ENCODE results near the gene KCNMA1. TPM values are rescaled to one million over a fixed set of nuclear protein-coding genes. Genes with fewer than 3 reads are reported as not detected.

KCNMA1 gene
- total RNA-seq, 1 experiment from 2014 or later, result 0.70 TPM

GRCh38 chr10:77091597-77092165, 545.9 kb downstream of the KCNMA1 start:
- POLR2A ChIA-PET (ENCODE audit: unreplicated experiment), result no interaction called here
- no peaks in the 10 kb centered on the region for H4K20me1 ChIP-seq (ENCODE audit: insufficient read depth)
- no peak overlapping the region for H3K4me2 ChIP-seq
- no peak overlapping the region for H3K4me3 ChIP-seq
- no peaks in the 10 kb centered on the region for H3F3A ChIP-seq (ENCODE audit: insufficient read depth, low read depth)
- no peaks in the 10 kb centered on the region for H3K79me2 ChIP-seq (ENCODE audit: low read depth)
- no peaks in the 10 kb centered on the region for H3K4me1 ChIP-seq (replicated peaks; ENCODE audit: insufficient read depth)
- no peak overlapping the region for H3K27ac ChIP-seq
- DNase-seq, result no peak
- H2AFZ ChIP-seq, result no peak overlapping the region
- H3K36me3 ChIP-seq (ENCODE audit: low read depth), result no peaks in the 10 kb centered on the region
- no peaks in the 10 kb centered on the region for H3K9me3 ChIP-seq (ENCODE audit: insufficient read depth, low read depth)
- intact Hi-C loops (cut with micrococcal nuclease; ENCODE audit: unreplicated experiment), result no loop called here
- TF ChIP-seq CTCF (conservative IDR thresholded peaks at IDR 0.05), result no peak
- no peak for TF ChIP-seq EZH2 (IDR thresholded peaks at IDR 0.05; ENCODE audit: low read depth)
- H3K27me3 ChIP-seq (ENCODE audit: insufficient read depth, low read depth), result peaks cover 15% of the 10 kb centered on the region; the same call in 1 of the 2 replicates
- no TSS peak for BruUV-seq (replicated peaks)
- CTCF ChIA-PET, result no interaction called here
- no peaks in the 10 kb centered on the region for H3K9me2 ChIP-seq (ENCODE audit: insufficient read depth)

GRCh38 chr10:77090381-77091356, 546.9 kb downstream of the KCNMA1 start:
- intact Hi-C loops (cut with micrococcal nuclease; ENCODE audit: unreplicated experiment), result no loop called here
- POLR2A ChIA-PET (ENCODE audit: unreplicated experiment), result no interaction called here
- no peak overlapping the region for H3K4me3 ChIP-seq

DNA sequence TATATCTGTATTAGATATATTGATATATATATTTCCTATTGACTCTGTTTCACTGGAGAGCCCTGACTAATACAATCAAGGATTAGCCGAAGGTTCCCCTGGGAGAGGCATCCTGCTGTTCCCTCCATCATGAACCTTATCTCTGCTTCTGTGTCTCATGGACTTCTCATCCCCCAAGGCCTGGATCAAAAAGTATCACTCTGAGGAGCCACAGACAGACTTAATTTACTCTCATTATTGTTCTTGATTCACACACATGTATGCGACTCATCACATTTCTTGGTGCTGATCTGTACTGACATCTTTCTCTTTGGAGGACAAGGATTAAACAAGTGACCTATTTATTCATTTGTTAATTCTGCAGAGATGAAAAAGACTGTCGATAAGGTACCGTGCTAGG, 550.2 kb downstream of the KCNMA1 start:
- H3K36me3 ChIP-seq (ENCODE audit: low read depth), result no peaks in the 10 kb centered on the region
- H3K9me2 ChIP-seq (ENCODE audit: insufficient read depth), result no peaks in the 10 kb centered on the region
- no peak overlapping the region for H3K27ac ChIP-seq
- DNase-seq, result no peak
- H4K20me1 ChIP-seq (ENCODE audit: insufficient read depth), result no peaks in the 10 kb centered on the region
- no peaks in the 10 kb centered on the region for H3K4me1 ChIP-seq (replicated peaks; ENCODE audit: insufficient read depth)
- H3K27me3 ChIP-seq (ENCODE audit: insufficient read depth, low read depth), result peaks cover 6% of the 10 kb centered on the region; the same call in 1 of the 2 replicates
- no peak overlapping the region for H3K4me3 ChIP-seq
- no peaks in the 10 kb centered on the region for H3K9me3 ChIP-seq (ENCODE audit: insufficient read depth, low read depth)
- H3K4me2 ChIP-seq, result no peak overlapping the region
- H3F3A ChIP-seq (ENCODE audit: insufficient read depth, low read depth), result no peaks in the 10 kb centered on the region
- TF ChIP-seq EZH2 (IDR thresholded peaks at IDR 0.05; ENCODE audit: low read depth), result no peak
- TF ChIP-seq CTCF (conservative IDR thresholded peaks at IDR 0.05), result no peak
- intact Hi-C loops (cut with micrococcal nuclease; ENCODE audit: unreplicated experiment), result no loop called here
- BruUV-seq (replicated peaks), result no TSS peak
- ChIA-PET POLR2A (ENCODE audit: unreplicated experiment) (no interaction called here), CTCF (no interaction called here)
- H3K79me2 ChIP-seq (ENCODE audit: low read depth), result no peaks in the 10 kb centered on the region
- H2AFZ ChIP-seq, result no peak overlapping the region

More at GRCh38 chr10:77090381-77091356, 546.9 kb downstream of the KCNMA1 start:
- H3K27me3 ChIP-seq (ENCODE audit: insufficient read depth, low read depth), result peaks cover 14% of the 10 kb centered on the region; the same call in 1 of the 2 replicates
- TF ChIP-seq EZH2 (IDR thresholded peaks at IDR 0.05; ENCODE audit: low read depth) (no peak), CTCF (conservative IDR thresholded peaks at IDR 0.05) (no peak)
- H4K20me1 ChIP-seq (ENCODE audit: insufficient read depth), result no peaks in the 10 kb centered on the region
- H3K4me2 ChIP-seq, result no peak overlapping the region
- H3K9me3 ChIP-seq (ENCODE audit: insufficient read depth, low read depth), result no peaks in the 10 kb centered on the region
- no peaks in the 10 kb centered on the region for H3K79me2 ChIP-seq (ENCODE audit: low read depth)
- H3K27ac ChIP-seq, result no peak overlapping the region
- no peak overlapping the region for H2AFZ ChIP-seq
- no peaks in the 10 kb centered on the region for H3K36me3 ChIP-seq (ENCODE audit: low read depth)
- no peaks in the 10 kb centered on the region for H3K9me2 ChIP-seq (ENCODE audit: insufficient read depth)
- CTCF ChIA-PET, result no interaction called here
- BruUV-seq (replicated peaks), result no TSS peak
- H3K4me1 ChIP-seq (replicated peaks; ENCODE audit: insufficient read depth), result no peaks in the 10 kb centered on the region
- DNase-seq, result no peak
- no peaks in the 10 kb centered on the region for H3F3A ChIP-seq (ENCODE audit: insufficient read depth, low read depth)

Measured in PC-9 (cell line).